HG02798 (cell line): ENCODE measurements around the gene NRG3.

ENCODE experiments used
- ATAC-seq: cut with Tn5 transposase; IDR thresholded peaks from one replicate; pipeline ENCODE4 v1.9.1; 2021; ENCODE audit warnings: mild to moderate bottlenecking; ENCODE audit not compliant: unreplicated experiment, poor library complexity

The NRG3 gene

DNA sequence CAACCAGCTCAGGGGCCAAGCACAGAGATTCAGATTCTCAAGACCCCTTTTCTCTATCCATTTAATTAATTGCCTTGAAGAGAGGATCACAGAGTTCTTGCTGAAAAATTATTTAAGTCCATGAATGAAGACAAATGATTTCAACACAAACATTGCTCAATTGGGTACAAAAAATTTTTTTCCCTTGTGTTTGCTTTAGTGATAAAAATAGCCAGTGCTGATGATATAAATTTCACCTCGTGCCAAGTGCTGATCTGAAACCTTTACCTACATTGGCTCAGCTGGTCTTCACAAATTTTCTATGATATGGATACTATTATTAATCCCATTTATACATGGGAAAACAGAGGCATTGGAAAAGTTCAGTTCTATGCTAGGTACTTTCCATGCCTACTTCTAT, 377.1 kb downstream of the NRG3 start:
- no peak for ATAC-seq

DNA sequence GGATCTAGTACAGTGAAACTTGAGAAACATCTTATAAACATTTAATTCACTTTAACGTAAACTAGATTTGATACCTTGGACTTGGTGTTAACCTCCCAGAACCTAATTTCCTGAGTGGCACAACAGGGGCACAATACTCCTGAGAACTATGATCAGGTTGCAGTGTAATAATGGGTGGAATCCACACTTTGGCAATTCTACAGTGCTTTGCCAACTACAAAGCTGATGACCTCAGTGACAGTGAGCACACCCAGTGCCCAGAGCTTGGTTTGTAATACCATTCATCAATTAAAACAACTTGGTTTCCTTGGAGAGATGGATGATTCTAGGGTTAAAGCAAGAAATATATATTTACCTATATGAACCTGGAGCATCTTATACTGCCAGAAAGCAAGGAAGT, 379.2 kb downstream of the NRG3 start:
- no peak for ATAC-seq

GRCh38 chr10:82256275-82256674, 381.3 kb downstream of the NRG3 start:
- no peak for ATAC-seq

DNA sequence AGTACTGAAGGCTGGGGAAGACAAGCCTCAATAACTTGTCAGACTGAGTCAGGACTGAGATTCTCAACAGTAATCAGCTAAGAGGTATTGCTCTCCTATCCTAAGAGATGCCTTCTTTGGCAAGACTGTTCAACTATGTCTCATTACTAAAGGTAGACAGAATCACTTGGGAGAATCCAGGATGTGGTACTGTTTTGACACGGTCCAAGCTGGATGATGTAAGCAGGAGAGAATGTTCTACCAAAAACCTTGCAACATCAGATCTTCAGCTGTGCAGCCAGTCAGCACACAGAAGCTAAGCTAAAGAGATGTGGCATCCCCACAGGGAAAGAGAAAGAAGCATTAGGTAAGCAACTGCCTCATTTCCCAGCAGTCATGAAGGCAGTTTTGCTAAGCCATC, 391.4 kb downstream of the NRG3 start:
- ATAC-seq = no peak

DNA sequence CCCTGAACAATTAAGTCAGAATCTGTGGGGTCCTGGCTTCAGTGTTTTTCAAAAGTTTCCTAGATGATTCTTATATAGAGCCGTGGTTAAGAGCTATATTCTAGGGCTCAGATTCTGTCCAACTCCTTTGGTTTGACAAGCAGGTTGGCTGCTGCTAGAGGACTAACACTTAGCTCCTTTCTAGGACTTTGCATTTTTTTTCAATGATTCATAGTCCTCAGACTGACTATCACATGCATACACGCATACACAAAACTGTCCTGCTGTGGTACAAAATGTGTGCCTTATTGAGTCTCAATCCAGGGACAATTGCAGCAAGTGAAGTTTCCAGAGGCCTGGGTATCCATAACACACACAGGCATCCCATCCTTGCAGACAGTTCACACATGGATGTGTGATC, 392.0 kb downstream of the NRG3 start:
- ATAC-seq = no peak

DNA sequence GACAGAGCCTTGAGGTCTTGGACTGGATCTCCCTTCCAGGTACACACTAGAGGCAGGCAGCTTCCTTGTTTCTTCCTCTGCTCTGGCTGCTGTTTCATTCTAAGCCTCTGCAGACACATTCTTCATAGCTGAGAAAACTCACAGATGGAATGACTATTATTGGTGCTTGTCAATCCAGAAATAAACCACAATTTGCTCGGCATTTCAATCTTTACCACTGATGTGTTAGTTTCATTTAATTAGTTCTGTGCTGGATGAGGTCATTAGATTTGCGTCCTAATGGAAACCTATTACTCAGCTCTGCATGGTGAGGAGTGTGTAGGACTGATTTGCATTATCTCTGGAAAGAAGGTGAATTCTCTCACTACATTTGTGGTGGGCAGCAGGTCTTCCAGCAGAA, 392.5 kb downstream of the NRG3 start:
- ATAC-seq = no peak

DNA sequence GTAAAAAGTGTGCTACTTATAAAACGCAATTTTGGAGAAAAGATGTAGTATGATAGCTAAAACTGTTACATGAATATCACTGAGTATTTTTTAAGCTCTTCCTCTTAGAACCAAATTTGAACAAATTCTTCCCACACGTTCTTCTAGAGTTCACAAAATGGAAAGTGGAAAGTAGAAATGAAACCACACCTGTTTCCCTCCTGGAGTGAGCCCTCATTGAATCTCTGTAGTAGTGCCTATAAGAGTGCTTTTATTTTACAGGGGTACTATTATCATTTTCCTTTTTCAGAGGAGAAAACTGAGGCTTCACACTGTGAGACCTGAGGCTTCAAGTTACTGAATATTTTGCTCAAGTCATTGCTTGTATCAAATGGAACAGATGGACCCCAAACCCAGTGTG, 393.0 kb downstream of the NRG3 start:
- ATAC-seq = no peak

DNA sequence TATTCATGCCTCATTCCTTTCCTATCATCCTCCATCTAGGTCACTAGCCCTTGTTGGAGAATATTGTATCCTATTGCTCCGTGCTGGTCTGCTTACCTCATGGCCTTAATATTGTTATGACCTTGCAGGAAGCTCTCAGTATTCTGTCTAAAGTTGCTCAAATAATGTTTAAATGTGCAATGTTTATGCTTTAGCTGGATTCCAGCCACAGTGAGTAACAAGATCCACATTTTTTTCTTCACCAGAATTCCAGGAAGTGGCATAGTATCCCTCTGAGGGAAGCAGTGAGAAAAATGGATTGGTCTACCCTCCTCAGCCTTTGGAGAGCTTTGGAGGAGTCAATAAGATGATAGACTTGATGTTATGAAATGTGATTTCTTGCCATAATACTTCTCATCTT, 402.6 kb downstream of the NRG3 start:
- no peak for ATAC-seq

GRCh38 chr10:82278401-82279182, 403.6 kb downstream of the NRG3 start:
- no peak for ATAC-seq

DNA sequence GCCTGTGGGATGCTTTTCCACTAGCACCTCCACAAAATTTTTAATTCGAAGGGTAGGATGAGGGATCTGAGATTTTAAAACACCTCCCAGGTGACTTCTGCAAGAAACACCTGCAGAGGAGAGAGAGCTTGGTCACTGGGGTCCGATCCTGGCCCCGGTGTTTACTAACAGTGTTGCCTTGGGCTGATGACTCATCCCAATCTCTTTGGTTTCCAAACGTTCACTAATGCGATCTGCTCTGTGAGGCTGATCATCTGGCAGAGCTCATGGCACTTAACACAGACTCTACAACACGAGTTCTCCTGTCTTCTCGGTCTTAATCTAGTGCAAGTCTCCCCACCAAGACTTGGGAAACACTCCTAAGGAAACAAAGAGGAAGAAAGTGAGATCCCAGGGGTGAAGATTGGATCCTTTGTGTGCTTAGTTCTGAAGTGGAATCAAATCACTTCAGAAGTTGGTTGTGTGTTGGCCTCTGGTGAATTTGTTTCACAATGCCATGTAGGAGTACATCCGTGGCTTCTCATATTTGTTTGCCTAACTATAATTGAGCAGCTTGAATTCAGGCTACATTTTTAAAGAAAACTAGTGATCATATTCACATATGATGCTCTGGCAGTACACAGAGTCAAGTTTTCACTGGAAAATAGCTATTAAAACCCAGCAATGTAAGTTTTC, 407.9 kb downstream of the NRG3 start:
- no peak for ATAC-seq

DNA sequence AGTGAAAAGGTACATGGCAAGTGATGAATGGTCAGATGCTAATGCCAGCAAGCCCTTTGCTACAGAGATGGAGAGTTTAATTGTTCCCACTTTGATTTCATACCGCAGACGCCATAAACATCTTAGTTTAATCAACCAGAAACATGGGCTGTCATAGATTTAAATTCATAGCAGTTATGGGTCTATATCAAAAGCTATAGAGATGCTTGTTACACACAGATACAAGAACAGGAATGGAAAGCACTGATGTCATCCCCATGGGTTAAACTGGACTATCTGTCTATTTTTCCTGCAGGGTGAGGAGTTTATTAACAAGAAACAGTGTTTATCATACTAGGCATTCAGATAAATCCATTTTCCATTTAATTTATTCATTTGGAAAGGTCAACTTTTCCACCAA, 409.2 kb downstream of the NRG3 start:
- ATAC-seq = no peak

GRCh38 chr10:82288461-82288881, 413.5 kb downstream of the NRG3 start:
- no peak for ATAC-seq

DNA sequence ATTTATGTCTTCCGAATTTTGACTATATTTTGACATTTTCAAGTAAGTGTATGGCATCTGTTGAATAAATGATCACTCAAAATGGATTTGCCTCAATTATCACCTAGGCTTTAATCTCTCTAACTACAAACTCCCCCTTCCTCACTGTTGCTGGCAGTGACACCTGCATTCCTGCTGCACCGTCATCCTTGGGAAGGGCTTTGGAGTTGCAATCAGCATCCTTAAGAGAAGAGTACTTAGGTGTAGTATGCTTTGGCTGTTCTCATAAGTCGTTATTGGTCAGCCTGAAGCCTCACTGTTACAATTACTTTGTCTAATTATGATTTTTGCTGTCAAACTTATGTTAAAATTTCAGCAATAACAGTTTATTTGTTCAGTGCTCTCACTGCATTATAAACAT, 415.0 kb downstream of the NRG3 start:
- ATAC-seq = no peak

- ATAC-seq = no peak
Measured at GRCh38 chr10:82294874-82295378, 419.9 kb downstream of the NRG3 start.

- no peak for ATAC-seq
Measured at GRCh38 chr10:82308641-82309040, 433.6 kb downstream of the NRG3 start.

DNA sequence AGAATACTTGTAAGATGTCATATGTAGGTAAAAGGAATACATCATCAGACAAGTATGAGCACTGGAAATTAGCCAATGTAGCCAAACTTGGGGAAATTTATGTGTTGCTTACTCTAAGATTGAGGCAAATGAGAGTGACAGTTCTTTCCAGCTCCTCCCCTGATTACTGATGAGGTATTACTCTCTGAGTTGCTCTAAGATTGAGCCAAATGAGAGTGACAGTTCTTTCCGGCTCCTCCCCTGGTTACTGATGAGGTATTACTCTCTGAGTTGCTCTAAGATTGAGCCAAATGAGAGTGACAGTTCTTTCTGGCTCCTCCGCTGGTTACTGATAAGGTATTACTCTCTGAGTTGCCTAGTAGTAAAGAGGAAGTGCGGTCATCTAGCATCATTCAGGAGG, 435.8 kb downstream of the NRG3 start:
- ATAC-seq = no peak

GRCh38 chr10:82313401-82313800, 438.4 kb downstream of the NRG3 start:
- ATAC-seq = no peak

GRCh38 chr10:82318534-82318933, 443.5 kb downstream of the NRG3 start:
- no peak for ATAC-seq

DNA sequence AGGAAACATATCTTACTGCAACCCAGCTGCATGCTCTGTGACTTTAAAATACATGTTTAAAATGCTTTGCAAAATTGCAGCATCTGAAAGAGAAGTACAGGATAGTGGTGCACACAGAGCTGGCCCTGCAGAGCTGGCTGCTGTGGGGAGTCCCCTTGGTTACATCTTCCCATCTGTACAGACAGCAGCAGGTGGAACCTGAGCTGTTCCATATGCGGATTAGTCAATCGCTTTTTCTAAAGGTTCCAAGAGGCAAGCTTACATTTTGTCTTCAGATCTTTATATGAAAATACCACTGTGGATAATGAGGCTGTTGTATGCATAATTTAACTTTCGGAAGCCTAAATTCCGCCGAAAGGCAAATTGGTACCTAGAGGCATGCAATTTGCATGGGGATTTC, 444.1 kb downstream of the NRG3 start:
- ATAC-seq = no peak

DNA sequence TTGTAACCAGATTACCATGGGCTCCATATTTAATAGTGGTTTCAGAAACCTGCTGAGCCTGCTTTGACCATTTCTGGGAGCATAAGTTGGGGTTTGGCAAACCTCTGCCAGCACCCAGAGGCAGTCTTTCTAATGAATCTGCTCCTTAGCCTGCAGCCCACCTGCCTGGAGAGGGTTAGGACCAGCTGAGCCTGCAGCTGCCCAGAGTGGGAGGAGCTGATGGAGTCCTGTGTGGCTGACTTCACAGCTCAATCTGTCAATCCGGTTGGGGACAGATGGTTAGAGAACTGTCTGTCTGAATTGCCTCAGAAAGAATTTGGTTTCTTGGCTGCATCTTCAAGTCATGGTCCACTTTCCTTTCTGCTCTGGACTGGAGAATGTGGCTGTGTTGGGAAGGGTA, 444.6 kb downstream of the NRG3 start:
- ATAC-seq = no peak

GRCh38 chr10:82321724-82322123, 446.7 kb downstream of the NRG3 start:
- no peak for ATAC-seq

- no peak for ATAC-seq
Measured at GRCh38 chr10:82331716-82332115, 456.7 kb downstream of the NRG3 start.
